Activated T-helper 9 cell treated with anti-CD3 and anti-CD28 coated beads, Interleukin-2, amount 50 U/mL, for 16 hours (primary cell): ENCODE data around the gene FUOM.
A peak's percentile ranks its signal among the peaks of the same experiment; 100 is the strongest.
"Not testable (repeated sequence)": the region's sequence is repeated elsewhere in the genome, so short reads cannot be mapped to it uniquely, and the experiment has no call there.

Experiments used
- DNase-seq: peaks from one replicate; pipeline ENCODE4 v3.0.0-alpha.2; 2020; ENCODE audit warnings: low read depth

Gene FUOM

DNA sequence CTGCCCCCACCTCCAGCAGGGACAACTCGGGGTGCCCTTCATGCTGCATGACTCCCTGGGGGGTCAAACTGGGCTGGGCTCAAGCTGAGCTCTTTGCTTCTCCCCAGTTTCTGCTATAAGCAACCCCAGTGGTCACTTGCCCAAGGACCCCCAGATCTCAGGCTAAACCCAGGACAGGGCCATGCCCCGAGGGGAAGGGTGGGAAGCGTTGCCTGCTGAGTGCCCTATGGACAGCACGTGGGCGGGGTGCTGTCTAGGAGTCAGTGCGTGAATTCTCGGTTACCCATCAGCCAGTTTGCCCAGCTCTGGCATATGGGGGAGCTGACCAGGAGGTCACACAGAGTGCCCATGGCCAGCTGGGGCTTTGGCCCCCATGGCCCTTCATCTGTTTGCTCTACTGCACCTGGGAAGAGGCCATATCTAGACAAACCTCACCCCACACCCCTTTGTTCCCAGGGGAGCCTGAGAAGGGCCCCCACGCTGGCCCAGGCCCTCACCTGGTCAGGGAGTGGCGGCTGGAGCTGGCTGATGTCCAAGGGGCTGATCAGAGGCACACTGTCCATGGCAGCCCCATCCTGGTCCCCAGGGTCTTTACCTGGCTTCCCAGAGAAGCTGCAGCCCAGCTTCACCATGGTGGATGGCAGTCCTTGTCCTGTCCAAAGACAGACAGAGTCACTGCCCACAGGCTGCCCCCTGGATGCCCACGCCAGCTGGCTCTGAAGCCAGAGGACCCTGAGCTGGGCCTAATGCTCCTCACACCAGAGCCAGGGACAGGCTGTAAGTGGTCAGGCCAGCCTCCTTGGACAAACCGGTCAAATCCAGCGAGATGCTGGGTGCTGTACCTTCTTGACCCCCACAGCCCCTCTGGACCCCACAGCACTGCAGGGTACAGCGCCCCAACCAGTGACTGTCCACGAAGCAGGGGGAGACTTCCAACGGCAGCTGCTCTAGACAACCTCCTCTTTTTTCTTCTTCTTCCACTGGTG lies 29.2 kb downstream of the FUOM start:
- no peak for DNase-seq

- no peak for DNase-seq
Observed at GRCh38 chr10:133327651-133328357, 30.0 kb downstream of the FUOM start.

DNA sequence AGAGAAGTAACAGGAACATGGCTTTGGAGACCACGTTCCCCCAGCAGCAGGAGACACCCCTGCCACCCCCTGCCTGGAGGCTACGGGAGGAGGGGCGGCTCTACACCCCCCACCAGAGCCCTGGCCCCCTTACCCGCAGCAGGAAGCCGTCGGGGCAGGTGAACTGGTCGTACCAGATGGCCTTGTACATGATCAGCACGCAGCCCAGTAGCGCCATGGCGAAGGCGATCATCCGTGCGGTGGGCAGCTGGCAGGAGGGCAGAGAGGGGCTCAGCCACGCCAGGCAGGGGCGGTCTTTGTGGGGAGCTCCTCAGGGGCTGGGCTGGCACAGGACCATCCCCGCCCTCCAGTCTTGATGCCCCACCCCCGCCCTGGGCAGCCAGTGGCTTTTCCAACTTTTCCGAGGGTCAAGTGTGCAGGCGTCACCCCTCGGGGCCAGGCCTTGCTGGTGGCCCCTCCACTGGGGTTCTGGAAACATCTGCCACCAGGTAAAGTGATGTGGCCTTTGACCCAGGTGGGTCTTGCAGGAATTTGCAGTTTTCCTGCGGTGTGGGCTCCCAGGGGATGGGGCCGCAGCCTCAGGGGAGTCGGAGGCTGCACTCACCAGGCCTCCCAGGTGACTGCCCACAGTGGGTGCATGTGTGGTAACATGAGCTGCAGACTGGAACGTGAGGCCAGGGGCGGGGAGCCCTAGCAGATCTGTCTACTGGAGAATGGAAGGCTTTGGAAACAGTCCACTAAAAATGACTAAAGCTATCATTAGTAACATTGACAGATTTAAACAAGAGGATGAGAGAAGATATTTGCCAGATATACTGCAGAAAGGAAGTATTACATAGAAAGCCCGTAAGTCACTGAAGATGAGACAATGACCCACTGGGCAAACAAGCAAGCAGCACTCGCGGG lies 30.8 kb downstream of the FUOM start:
- no peak for DNase-seq

DNA sequence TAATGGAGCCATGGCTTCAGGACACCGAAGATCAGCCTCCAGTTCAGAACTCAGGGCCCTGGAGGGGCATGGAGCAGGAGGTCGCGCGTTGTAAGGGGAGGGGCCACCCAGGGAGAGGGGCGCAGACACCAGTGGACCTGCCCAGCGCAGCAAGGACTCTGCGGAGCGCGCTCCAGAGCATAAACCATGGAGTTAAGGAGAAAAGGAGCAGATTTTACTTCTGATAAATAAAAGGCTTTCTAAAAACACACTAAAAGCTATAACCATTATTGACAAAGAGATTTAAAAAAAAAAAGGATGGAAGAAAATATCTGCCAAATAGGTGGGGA lies 31.6 kb downstream of the FUOM start:
- DNase-seq: no peak

GRCh38 chr10:133325440-133326222 lies 32.2 kb downstream of the FUOM start:
- no peak for DNase-seq

DNA sequence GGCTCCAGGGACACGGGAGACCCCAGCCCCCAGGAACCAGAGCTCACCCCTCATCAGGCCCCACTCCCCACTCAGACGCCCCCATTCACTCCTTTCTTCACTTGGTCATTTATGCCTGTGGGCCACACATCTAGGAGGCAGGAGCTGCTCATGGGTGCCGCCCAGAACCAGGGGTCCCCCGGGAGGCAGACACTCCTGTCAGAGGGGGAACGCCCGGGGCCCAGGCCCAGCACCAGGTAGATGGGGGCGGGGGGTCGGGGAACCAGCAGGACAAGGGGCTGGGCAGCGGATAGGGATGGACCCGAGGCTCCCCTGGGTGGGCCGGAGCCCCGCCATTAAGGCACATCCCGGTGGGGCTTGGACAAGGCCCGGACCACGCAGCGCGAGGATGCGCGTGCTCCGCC lies 33.0 kb downstream of the FUOM start:
- no peak for DNase-seq

DNA sequence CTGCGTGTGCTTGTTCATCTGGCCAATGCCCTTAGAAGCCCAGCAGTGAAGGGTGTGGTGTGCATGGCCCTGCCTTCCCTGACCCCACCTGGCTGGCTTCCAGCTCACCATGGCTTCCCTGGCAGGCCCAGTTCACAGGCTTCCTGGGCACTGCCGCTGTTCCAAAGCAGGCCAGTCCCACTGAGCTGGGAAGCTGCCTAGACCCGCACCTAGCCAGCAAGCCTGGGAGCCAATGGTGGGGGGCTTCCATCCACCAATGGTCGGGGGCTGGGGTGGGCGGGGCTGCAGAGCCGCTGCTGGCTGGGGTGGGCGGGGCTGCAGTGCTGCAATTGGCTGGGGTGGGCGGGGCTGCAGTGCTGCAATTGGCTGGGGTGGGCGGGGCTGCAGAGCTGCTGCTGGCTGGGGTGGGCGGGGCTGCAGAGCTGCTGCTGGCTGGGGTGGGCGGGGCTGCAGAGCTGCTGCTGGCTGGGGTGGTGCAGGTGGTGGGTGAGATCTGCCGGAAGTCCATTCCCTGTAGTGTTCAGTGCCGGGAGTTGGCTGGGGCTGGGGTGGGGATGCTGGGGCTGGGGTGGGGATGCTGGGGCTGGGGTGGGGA lies 33.5 kb downstream of the FUOM start:
- DNase-seq: peak; percentile 33

GRCh38 chr10:133322064-133322709 lies 35.6 kb downstream of the FUOM start:
- DNase-seq: not testable (repeated sequence)

DNA sequence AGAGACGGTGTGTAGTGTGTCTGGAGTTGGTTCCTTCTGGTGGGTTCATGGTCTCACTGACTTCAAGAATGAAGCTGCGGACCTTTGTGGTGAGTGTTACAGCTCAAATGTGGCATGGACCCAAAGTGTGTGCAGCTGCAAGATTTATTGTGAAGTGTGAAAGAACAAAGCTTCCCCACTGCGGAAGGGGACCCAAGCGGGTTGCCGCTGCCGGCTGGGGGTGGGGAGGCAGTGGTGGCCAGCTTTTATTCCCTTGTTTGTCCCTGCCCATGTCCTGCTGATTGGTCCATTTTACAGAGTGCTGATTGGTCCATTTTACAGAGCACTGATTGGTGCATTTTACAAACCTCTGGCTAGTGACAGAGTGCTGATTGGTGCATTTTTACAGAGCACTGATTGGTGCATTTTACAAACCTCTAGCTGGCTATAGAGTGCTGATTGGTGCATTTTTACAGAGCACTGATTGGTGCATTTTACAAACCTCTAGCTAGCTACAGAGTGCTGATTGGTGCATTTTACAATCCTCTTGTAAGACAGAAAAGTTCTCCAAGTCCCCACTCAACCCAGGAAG lies 36.9 kb downstream of the FUOM start:
- not testable (repeated sequence) for DNase-seq

GRCh38 chr10:133318494-133319127 lies 39.2 kb downstream of the FUOM start:
- peak; percentile 58 for DNase-seq

GRCh38 chr10:133316732-133317131 lies 41.1 kb downstream of the FUOM start:
- no peak for DNase-seq

- no peak for DNase-seq
Observed at GRCh38 chr10:133316266-133316665, 41.6 kb downstream of the FUOM start.

GRCh38 chr10:133315847-133316246 lies 42.0 kb downstream of the FUOM start:
- no peak for DNase-seq

- no peak for DNase-seq
Observed at GRCh38 chr10:133314911-133315310, 42.9 kb downstream of the FUOM start.

- DNase-seq: no peak
Observed at GRCh38 chr10:133313192-133313591, 44.6 kb downstream of the FUOM start.

- DNase-seq: no peak
Observed at GRCh38 chr10:133312769-133313145, 45.1 kb downstream of the FUOM start.

DNA sequence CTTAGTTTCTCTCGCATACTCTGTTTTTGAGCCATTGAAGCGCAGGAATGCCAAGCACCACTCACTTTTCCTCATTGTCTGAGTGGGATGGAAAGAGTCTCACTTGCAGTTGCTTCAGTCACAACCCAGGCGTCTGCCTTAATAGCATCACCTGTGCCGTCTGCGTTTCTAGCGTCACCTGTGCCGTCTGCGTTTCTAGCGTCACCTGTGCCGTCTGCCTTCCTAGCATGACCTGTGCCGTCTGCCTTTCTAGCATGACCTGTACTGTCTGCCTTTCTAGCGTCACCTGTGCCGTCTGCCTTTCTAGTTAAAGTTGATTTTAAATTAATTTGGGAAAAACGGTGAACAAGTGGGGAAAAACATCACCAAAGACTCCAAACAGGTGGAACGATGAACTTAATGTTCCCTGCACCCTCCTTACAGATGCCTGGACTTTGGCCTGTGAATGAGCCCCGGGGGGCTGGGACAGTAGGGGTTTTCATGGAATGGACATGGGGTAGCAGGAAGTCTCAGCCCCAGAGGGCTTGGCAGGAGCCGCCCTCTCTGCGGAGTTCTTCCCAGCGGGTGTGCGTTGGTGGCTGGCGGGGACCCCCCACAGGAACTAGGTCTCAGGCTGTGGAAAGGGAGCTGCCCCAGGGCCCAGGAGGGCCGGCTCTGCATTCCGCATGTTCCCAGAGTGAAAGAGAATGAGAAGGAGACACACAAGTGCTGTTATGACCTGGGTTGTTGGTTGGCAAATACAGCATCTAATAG lies 45.6 kb downstream of the FUOM start:
- no peak for DNase-seq

- no peak for DNase-seq
Observed at GRCh38 chr10:133311570-133311969, 46.2 kb downstream of the FUOM start.

- no peak for DNase-seq
Observed at GRCh38 chr10:133310789-133311188, 47.0 kb downstream of the FUOM start.
